Measurements from ENCODE around the gene VPS18. TPM values are rescaled to one million over a fixed set of nuclear protein-coding genes. Genes with fewer than 3 reads are reported as not detected.

VPS18 gene
- total RNA-seq, 1 donor from 2014 or later, result 8.0 TPM

DNA sequence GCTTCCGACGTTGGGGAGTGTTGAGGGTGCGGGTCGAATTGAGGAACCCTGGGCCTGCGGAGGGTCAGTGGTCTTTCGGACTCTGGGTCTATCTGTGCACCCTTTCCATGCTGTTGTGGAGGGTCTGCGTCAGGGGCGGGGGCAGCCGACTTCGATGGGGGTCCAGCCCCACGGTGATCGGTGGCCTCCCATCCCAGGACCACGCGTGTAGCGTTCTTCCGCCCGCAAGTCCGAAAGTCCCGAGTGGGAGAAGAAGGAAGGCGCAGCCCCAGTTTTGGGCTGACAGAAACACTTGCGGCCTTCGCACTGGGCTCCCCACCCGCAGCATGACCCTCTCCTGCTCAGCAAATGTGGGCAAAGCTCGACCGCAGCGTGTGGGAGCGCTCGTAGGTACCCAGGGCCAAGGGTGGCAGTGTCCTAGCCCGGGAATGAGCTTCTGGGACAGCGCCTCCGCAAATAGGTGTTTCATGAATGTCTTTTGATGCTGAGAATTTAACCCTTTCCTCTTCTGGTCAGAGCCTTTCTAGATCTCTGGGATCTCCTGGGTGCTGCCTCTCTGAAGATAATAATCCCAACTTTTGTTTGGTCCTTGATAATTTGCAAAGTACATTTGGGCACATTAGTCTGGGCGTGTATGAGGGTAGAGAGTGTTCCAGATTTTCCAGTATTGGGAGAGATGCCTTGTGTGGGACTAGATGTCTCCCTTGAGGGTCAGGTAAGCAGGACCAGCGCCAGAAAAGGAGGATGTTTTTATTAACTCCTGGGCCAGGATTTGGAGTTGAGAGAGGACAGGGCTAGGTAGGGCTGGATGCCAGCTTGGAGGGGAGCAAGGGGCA is 32.6 kb downstream of the VPS18 start:
- H3K4me2 ChIP-seq, result peak overlapping the region; percentile 87
- H4K20me1 ChIP-seq (ENCODE audit: low read depth), result peaks cover 59% of the 10 kb centered on the region
- H3K27me3 ChIP-seq, result peaks cover 100% of the 10 kb centered on the region
- H3K9ac ChIP-seq, result no peak overlapping the region
- peak overlapping the region; percentile 46 for H3K4me3 ChIP-seq
- DNase-seq (ENCODE audit: low spot score), result no peak
- H3K4me1 ChIP-seq, result peaks cover 54% of the 10 kb centered on the region
- Mint-ChIP-seq H3K9me3 (no peaks in the 10 kb centered on the region), H3K4me1 (peaks cover 39% of the 10 kb centered on the region), H3K27me3 (ENCODE audit: insufficient read depth, low read depth) (peaks cover 75% of the 10 kb centered on the region), H3K36me3 (no peaks in the 10 kb centered on the region), H3K27ac (no peak overlapping the region), H3K4me3 (peak overlapping the region; percentile 72)
- TF ChIP-seq EZH2 (IDR thresholded peaks at IDR 0.05) (peak; percentile 82), CTCF (IDR thresholded peaks at IDR 0.05) (no peak), EZH2phosphoT487 (IDR thresholded peaks at IDR 0.05) (peak; percentile 34)
- no peaks in the 10 kb centered on the region for H3K36me3 ChIP-seq
- peaks cover 25% of the 10 kb centered on the region for H3F3A ChIP-seq (ENCODE audit: low read depth)
- no peaks in the 10 kb centered on the region for H3K79me2 ChIP-seq (ENCODE audit: low read depth)
- no peaks in the 10 kb centered on the region for H3K9me3 ChIP-seq (ENCODE audit: low read depth)
- H2AFZ ChIP-seq (replicated peaks), result no peak overlapping the region
- no peak overlapping the region for H3K27ac ChIP-seq

GRCh38 chr15:40927495-40927872 is 33.2 kb downstream of the VPS18 start:
- no peak for DNase-seq (ENCODE audit: low spot score)
- peak overlapping the region; percentile 82 for H3K4me2 ChIP-seq

GRCh38 chr15:40927873-40928806 is 33.9 kb downstream of the VPS18 start:
- Histone ChIP-seq H3K4me2 (peak overlapping the region; percentile 82), H3K4me1 (peaks cover 54% of the 10 kb centered on the region), H2AFZ (replicated peaks) (no peak overlapping the region), H3F3A (ENCODE audit: low read depth) (peaks cover 25% of the 10 kb centered on the region), H3K79me2 (ENCODE audit: low read depth) (no peaks in the 10 kb centered on the region), H4K20me1 (ENCODE audit: low read depth) (peaks cover 59% of the 10 kb centered on the region), H3K27me3 (peaks cover 100% of the 10 kb centered on the region), H3K9me3 (ENCODE audit: low read depth) (no peaks in the 10 kb centered on the region), H3K4me3 (peak overlapping the region; percentile 57), H3K9ac (no peak overlapping the region), H3K27ac (no peak overlapping the region), H3K36me3 (no peaks in the 10 kb centered on the region)
- TF ChIP-seq CTCF (IDR thresholded peaks at IDR 0.05) (no peak), EZH2 (IDR thresholded peaks at IDR 0.05) (peak; percentile 46), EZH2phosphoT487 (IDR thresholded peaks at IDR 0.05) (peak; percentile 15)
- Mint-ChIP-seq H3K36me3 (no peaks in the 10 kb centered on the region), H3K4me1 (peaks cover 41% of the 10 kb centered on the region), H3K4me3 (peak overlapping the region; percentile 83), H3K9me3 (no peaks in the 10 kb centered on the region), H3K27ac (no peak overlapping the region), H3K27me3 (ENCODE audit: insufficient read depth, low read depth) (peaks cover 72% of the 10 kb centered on the region)
- peak; percentile 55 for DNase-seq (ENCODE audit: low spot score)

More at GRCh38 chr15:40927495-40927872, 33.2 kb downstream of the VPS18 start:
- H3K4me3 Mint-ChIP-seq, result peak overlapping the region; percentile 72
- peaks cover 73% of the 10 kb centered on the region for H3K27me3 Mint-ChIP-seq (ENCODE audit: insufficient read depth, low read depth)
- H2AFZ ChIP-seq (replicated peaks), result no peak overlapping the region
- H3K4me1 ChIP-seq, result peaks cover 54% of the 10 kb centered on the region
- H3K36me3 Mint-ChIP-seq, result no peaks in the 10 kb centered on the region
- H3K4me1 Mint-ChIP-seq, result peaks cover 41% of the 10 kb centered on the region
- H3K27ac Mint-ChIP-seq, result no peak overlapping the region
- H3K9ac ChIP-seq, result no peak overlapping the region
- H3K9me3 Mint-ChIP-seq, result no peaks in the 10 kb centered on the region
- no peak overlapping the region for H3K4me3 ChIP-seq
- TF ChIP-seq EZH2 (IDR thresholded peaks at IDR 0.05) (no peak), EZH2phosphoT487 (IDR thresholded peaks at IDR 0.05) (peak; percentile 54), CTCF (IDR thresholded peaks at IDR 0.05) (no peak)
- peaks cover 100% of the 10 kb centered on the region for H3K27me3 ChIP-seq
- no peaks in the 10 kb centered on the region for H3K9me3 ChIP-seq (ENCODE audit: low read depth)
- peaks cover 25% of the 10 kb centered on the region for H3F3A ChIP-seq (ENCODE audit: low read depth)
- no peaks in the 10 kb centered on the region for H3K79me2 ChIP-seq (ENCODE audit: low read depth)
- no peak overlapping the region for H3K27ac ChIP-seq
- no peaks in the 10 kb centered on the region for H3K36me3 ChIP-seq
- peaks cover 59% of the 10 kb centered on the region for H4K20me1 ChIP-seq (ENCODE audit: low read depth)

All from neural progenitor cell (in vitro differentiated cells).